Stimulated activated CD8-positive, alpha-beta memory T cell treated with anti-CD3 and anti-CD28 coated beads, Interleukin-7, amount 100 ng/mL, for 48 hours (primary cell): Measurements from ENCODE around the gene MAN1A2.

Experiments
- DNase-seq, 2 donors: peaks; one replicate each; pipeline ENCODE4 v3.0.0-alpha.2; 2020; ENCODE audit warnings: low read depth in 1 of 2; ENCODE audit errors: extremely low read depth in 1 of 2

MAN1A2 gene

GRCh38 chr1:117573386-117574023 is 206.3 kb downstream of the MAN1A2 start:
- DNase-seq = no peak

DNA sequence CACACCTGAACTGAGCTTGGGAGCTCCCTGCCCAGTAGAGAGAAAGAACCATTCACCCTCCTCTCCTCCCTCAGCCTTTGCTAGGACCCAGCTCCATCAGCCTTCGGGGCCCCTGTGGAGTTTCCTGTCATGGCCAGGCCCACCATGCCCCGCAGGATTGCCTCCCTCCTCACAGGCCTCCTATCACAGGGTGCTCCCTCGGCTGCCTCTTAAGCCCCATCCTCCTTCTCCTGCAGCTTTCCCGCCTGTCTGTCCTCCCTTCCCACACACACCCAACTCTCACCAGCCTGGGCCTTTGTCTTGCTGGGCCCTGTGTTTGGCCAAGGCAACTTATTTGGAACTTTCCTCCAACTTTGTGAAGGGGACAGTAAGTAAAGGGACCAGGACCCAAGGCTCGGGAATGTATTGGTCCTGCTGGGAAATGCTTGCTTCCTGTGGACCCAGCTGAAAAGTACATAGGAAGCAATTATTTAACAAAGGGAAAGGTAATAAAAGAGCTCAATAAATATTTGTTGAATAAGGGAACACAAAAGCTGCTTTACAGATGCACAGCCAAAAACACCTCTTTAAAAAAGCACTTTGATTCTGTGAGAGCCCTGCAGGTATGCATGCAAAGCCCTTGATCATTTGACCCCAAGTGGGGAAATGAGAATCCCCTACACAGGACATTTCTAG is 207.0 kb downstream of the MAN1A2 start:
- DNase-seq = no peak

- DNase-seq = no peak
These were observed 208.5 kb downstream of the MAN1A2 start for GRCh38 chr1:117575586-117576225.

DNA sequence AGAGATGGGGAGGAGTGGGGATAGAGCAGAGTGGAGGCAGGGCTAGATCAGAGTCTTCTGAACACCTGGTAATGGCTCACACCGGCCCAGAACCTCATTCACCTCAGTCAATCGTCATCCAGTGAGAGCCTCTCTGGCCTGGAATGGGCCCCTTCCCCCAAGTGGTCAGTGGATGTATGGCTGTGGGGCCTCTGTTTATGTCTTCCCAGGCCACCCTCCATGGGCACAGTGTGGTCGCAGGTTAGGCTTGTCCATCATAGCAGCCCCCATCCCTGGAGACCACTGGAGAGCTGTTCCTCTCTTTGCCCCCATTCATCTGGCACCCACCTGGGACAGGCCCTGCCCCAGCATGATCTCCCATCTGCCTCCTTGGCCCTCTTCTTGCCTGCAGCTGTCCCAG is 209.0 kb downstream of the MAN1A2 start:
- DNase-seq = no peak

- DNase-seq = no peak
These were observed 210.1 kb downstream of the MAN1A2 start for GRCh38 chr1:117577191-117577885.

DNA sequence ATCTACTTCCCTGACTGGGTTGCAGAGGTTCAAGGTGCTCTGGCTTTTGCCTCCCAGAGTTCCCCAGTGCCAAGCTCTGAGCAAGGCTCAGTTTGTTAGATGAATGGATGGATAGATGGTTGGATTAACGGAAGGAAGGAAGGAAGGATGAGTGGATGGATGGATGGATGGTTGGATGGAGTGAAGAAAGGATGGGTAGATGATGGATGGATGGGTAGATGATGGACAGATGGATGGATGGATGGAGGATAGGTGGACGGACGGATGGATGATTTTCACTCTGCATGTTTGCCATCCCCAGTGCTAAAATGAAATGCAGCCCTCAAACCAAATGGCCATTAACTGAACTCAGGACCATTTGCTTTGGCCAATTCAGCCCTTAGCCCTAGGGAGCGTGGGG is 211.2 kb downstream of the MAN1A2 start:
- no peak for DNase-seq
